K562 (cell line): Measurements from ENCODE around the gene MYO16. TPM values are rescaled to one million over a fixed set of nuclear protein-coding genes. Genes with fewer than 3 reads are reported as not detected.

Experiments used
- C11orf30 ChIP-seq: fragments of 450-650 bp; IDR thresholded peaks from 2 replicates; pipeline ENCODE4 v1.6.1; 2016; ENCODE audit warnings: low read depth, mild to moderate bottlenecking
- CCNT2 ChIP-seq: IDR thresholded peaks from 2 replicates; pipeline ENCODE4 v1.6.1; 2011; ENCODE audit warnings: borderline replicate concordance, low read depth, mild to moderate bottlenecking, moderate library complexity, mixed read lengths, low read length; ENCODE audit not compliant: insufficient read length; ENCODE audit errors: extremely low read depth
- DMBX1 ChIP-seq: fragments of 250-450 bp; sonication (Bioruptor Pico); IDR thresholded peaks from 2 replicates; pipeline ENCODE4 v1.8.0; 2022; ENCODE audit warnings: inconsistent platforms, mild to moderate bottlenecking, moderate library complexity, borderline replicate concordance
- DNMT1 ChIP-seq: fragments of 450-650 bp; IDR thresholded peaks from 2 replicates; pipeline ENCODE4 v1.6.1; 2016; ENCODE audit warnings: antibody characterized with exemption, mild to moderate bottlenecking
- ESRRB ChIP-seq: fragments of 250-450 bp; sonication (Bioruptor Pico); IDR thresholded peaks from 2 replicates; pipeline ENCODE4 v1.5.0; 2020; ENCODE audit warnings: mild to moderate bottlenecking, moderate library complexity, borderline replicate concordance
- GTF2B ChIP-seq: IDR thresholded peaks from 2 replicates; pipeline ENCODE4 v1.6.1; 2011; ENCODE audit not compliant: insufficient read length; ENCODE audit errors: extremely low read depth
- HNRNPLL ChIP-seq: fragments of 200-400 bp; formaldehyde crosslinking; IDR thresholded peaks from 2 replicates; pipeline ENCODE4 v1.6.1; 2017; ENCODE audit warnings: low read length, low read depth, mild to moderate bottlenecking; ENCODE audit not compliant: poor library complexity, severe bottlenecking
- IFI16 ChIP-seq: fragments of 250-450 bp; sonication (Bioruptor Pico); IDR thresholded peaks from 2 replicates; pipeline ENCODE4 v2.1.2; 2022; ENCODE audit warnings: mild to moderate bottlenecking, inconsistent platforms
- MED1 ChIP-seq: sonication (generic); formaldehyde crosslinking; IDR thresholded peaks from 2 replicates; pipeline ENCODE4 v1.8.1; 2023; ENCODE audit warnings: missing genetic modification reagents, borderline replicate concordance
- NEUROD1 ChIP-seq: fragments of 150-350 bp; IDR thresholded peaks from 2 replicates; pipeline ENCODE4 v1.6.1; 2014; ENCODE audit warnings: borderline replicate concordance, low read length, low read depth; ENCODE audit not compliant: partially characterized antibody
- NUFIP1 ChIP-seq: fragments of 450-650 bp; IDR thresholded peaks from 2 replicates; pipeline ENCODE4 v1.6.1; 2018; ENCODE audit not compliant: partially characterized antibody
- OTX1 ChIP-seq: fragments of 450-650 bp; formaldehyde crosslinking; IDR thresholded peaks from 2 replicates; pipeline ENCODE4 v1.4.0; 2022; ENCODE audit warnings: mild to moderate bottlenecking
- PATZ1 ChIP-seq: fragments of 250-450 bp; sonication (Bioruptor Pico); IDR thresholded peaks from 2 replicates; pipeline ENCODE4 v1.5.0; 2020; ENCODE audit warnings: mild to moderate bottlenecking, borderline replicate concordance
- PHB2 ChIP-seq: fragments of 450-650 bp; IDR thresholded peaks from 2 replicates; pipeline ENCODE4 v1.6.1; 2017; ENCODE audit warnings: low read depth
- SMAD3 ChIP-seq: fragments of 450-650 bp; formaldehyde crosslinking; conservative IDR thresholded peaks from 2 replicates; pipeline ENCODE4 v1.4.0; 2020; ENCODE audit warnings: mild to moderate bottlenecking
- TAF7 ChIP-seq: fragments of 450-650 bp; IDR thresholded peaks from 2 replicates; pipeline ENCODE4 v1.6.1; 2016; ENCODE audit warnings: missing genetic modification characterization, missing compliant biosample characterization
- U2AF2 ChIP-seq: fragments of 200-400 bp; formaldehyde crosslinking; optimal IDR thresholded peaks from 2 replicates; pipeline ENCODE3; 2017; ENCODE audit warnings: low read depth, mild to moderate bottlenecking, low read length
- ZBTB2 ChIP-seq: fragments of 450-650 bp; IDR thresholded peaks from 2 replicates; pipeline ENCODE4 v1.6.1; 2016; ENCODE audit warnings: antibody characterized with exemption
- ZBTB43 ChIP-seq: sonication (generic); formaldehyde crosslinking; IDR thresholded peaks from 2 replicates; pipeline ENCODE4 v1.8.0; 2023; ENCODE audit warnings: mild to moderate bottlenecking, missing genetic modification reagents
- ZBTB7A ChIP-seq: IDR thresholded peaks from 2 replicates; pipeline ENCODE4 v1.6.1; 2011; ENCODE audit warnings: low read depth, mild to moderate bottlenecking, low read length, moderate library complexity, borderline replicate concordance; ENCODE audit not compliant: control insufficient read depth
- ZBTB8A ChIP-seq: fragments of 450-650 bp; IDR thresholded peaks from 2 replicates; pipeline ENCODE4 v1.6.1; 2018; ENCODE audit warnings: mild to moderate bottlenecking, moderate library complexity; ENCODE audit not compliant: partially characterized antibody
- ZNF253 ChIP-seq: fragments of 250-450 bp; sonication (Bioruptor Pico); conservative IDR thresholded peaks from 2 replicates; pipeline ENCODE4 v1.6.1; 2021; ENCODE audit warnings: mild to moderate bottlenecking
- ZNF764 ChIP-seq: fragments of 250-450 bp; sonication (Bioruptor Pico); IDR thresholded peaks from 2 replicates; pipeline ENCODE4 v1.4.0; 2020; ENCODE audit warnings: low read depth, mild to moderate bottlenecking, moderate library complexity
- polyA plus RNA-seq, 8 experiments: library from polyadenylated mRNA; depleted of rRNA in 4 of 8; stranded (reverse) in 5 of 8; unstranded in 3 of 8; fragments of >200 nt; fragmentation: Nextera tagmentation in 2 of 8; fragmentation: Illumina TruSeq in 1 of 8; extraction: Ambion mirVana in 2 of 8; extraction: Trizol in 1 of 8; gene quantifications; 2 replicates each; pipeline versions ENCODE4 v1.2.1 to v1.2.3, GENCODE V29; 2011 to 2014; ENCODE audit warnings: inconsistent platforms in 1 of 8, missing spikeins in 1 of 8
- total RNA-seq, 7 experiments: library from RNA; depleted of rRNA in 6 of 7; stranded (reverse); fragments of >200 nt in 6 of 7; fragmentation: Illumina TruSeq in 2 of 7; extraction: Trizol in 2 of 7; gene quantifications; 2 replicates each; pipeline versions ENCODE4 v1.2.1 to v1.2.3, GENCODE V29; 2011 to 2021; ENCODE audit warnings: low replicate concordance in 1 of 7

Gene MYO16
- total and polyA plus RNA-seq, 9 of the 15 experiments (the other 6 are each of a cell fraction or from before 2014, with no cell fraction given): 4.3 to 45.7 (median 12.1) TPM

GRCh38 chr13:108769213-108770070 is 140.0 kb downstream of the MYO16 start (continued):
- TF ChIP-seq ZBTB43 (CRISPR knock-in tag): no peak
- no peak for TF ChIP-seq ZNF764
- no peak for TF ChIP-seq U2AF2
- TF ChIP-seq ESRRB (CRISPR knock-in tag): no peak
- no peak for TF ChIP-seq IFI16
- peak; percentile 74 for TF ChIP-seq PHB2
- no peak for TF ChIP-seq PATZ1 (CRISPR knock-in tag)
- peak; percentile 75 for TF ChIP-seq NEUROD1
- TF ChIP-seq ZBTB2: no peak
- TF ChIP-seq TAF7: no peak
- no peak for TF ChIP-seq SMAD3 (CRISPR knock-in tag)
- TF ChIP-seq ZNF253 (CRISPR knock-in tag): no peak
- TF ChIP-seq OTX1 (CRISPR knock-in tag): no peak
- no peak for TF ChIP-seq DNMT1
- TF ChIP-seq DMBX1 (CRISPR knock-in tag): peak; percentile 72; the same call in 1 of the 2 replicates
- peak; percentile 35; the same call in 1 of the 2 replicates for TF ChIP-seq C11orf30
- TF ChIP-seq ZBTB7A: no peak
- no peak for TF ChIP-seq MED1
- no peak for TF ChIP-seq HNRNPLL
- TF ChIP-seq NUFIP1: no peak
- no peak for TF ChIP-seq GTF2B
- no peak for TF ChIP-seq CCNT2
- TF ChIP-seq ZBTB8A: no peak
